H1 (cell line): ENCODE measurements around the gene CACNB4. TPM values are rescaled to one million over a fixed set of nuclear protein-coding genes. Genes with fewer than 3 reads are reported as not detected.

Experiments
- HDAC2 ChIP-seq, 2 experiments: fragments of 300-600 bp in 1 of 2; sonication (generic) in 1 of 2; IDR thresholded peaks; 2 replicates each; pipeline ENCODE4 v1.6.1; 2011 to 2012; ENCODE audit warnings: low read depth in 2 of 2, low read length in 2 of 2, mild to moderate bottlenecking in 2 of 2, moderate library complexity in 2 of 2, borderline replicate concordance in 1 of 2, inconsistent platforms in 1 of 2
- polyA plus RNA-seq, 7 experiments: library from polyadenylated mRNA; depleted of rRNA in 3 of 7; stranded (reverse) in 5 of 7; unstranded in 2 of 7; fragments of >200 nt in 5 of 7; fragments of 200-250 nt in 2 of 7; gene quantifications; 1 replicate in 5 of 7; 2 replicates in 1 of 7; 4 replicates in 1 of 7; pipeline versions ENCODE4 v1.2.1 to v1.2.3, GENCODE V29; 2011 to 2013; ENCODE audit warnings: missing spikeins in 2 of 7, mixed read lengths in 2 of 7
- total RNA-seq: library from RNA; stranded (reverse); fragmentation: NEBNext Ultra II Directional; extraction: Animal tissue kit (Norgen Biotek cat#: 25700); gene quantifications from 2 replicates; pipeline ENCODE4 v1.2.1, GENCODE V29; 2021

Gene CACNB4
- total and polyA plus RNA-seq, 2 of the 8 experiments (the other 6 are each of a cell fraction or from before 2014, with no cell fraction given), result 2.0 to 4.0 TPM

- TF ChIP-seq HDAC2 (IDR thresholded peaks at IDR 0.05; ENCODE audit: borderline replicate concordance in 1 of 2, low read depth in 2 of 2, low read length in 2 of 2), result no peak
- TF ChIP-seq, all 59 proteins: peak for 0
Observed at GRCh38 chr2:151790689-151791088, 308.2 kb downstream of the CACNB4 start (continued).
